GM13977 (cell line): ENCODE results near the gene OVOL2.

Experiments used
- DNase-seq: peaks from one replicate; pipeline ENCODE4 v3.0.0; 2012; ENCODE audit warnings: low spot score
- CTCF ChIP-seq: IDR thresholded peaks from 2 replicates; pipeline ENCODE4 v1.5.1; 2012; ENCODE audit warnings: mild to moderate bottlenecking, control low read depth; ENCODE audit not compliant: insufficient read depth; ENCODE audit errors: extremely low read depth, missing control alignments
- in situ Hi-C: fragments of 300-500 bp; cut with MboI; formaldehyde crosslinking; loops from one replicate; pipeline ENCODE4 v1.12.0; 2022; ENCODE audit warnings: low sequenced_read_pairs, low pct_unique_long_range_greater_than_20kb, mixed read lengths, inconsistent platforms; ENCODE audit not compliant: unreplicated experiment

OVOL2 gene

GRCh38 chr20:18077157-18077556, 19.4 kb upstream of the OVOL2 start:
- in situ Hi-C loops, result no loop called here
- TF ChIP-seq CTCF, result no peak
- DNase-seq, result no peak

GRCh38 chr20:18072532-18072931, 14.8 kb upstream of the OVOL2 start:
- DNase-seq, result no peak
- TF ChIP-seq CTCF, result no peak
- in situ Hi-C loops, result no loop called here

GRCh38 chr20:18066421-18067333, 9.0 kb upstream of the OVOL2 start:
- no peak for DNase-seq
- in situ Hi-C loops, result no loop called here
- TF ChIP-seq CTCF, result no peak

GRCh38 chr20:18063676-18064075, 6.0 kb upstream of the OVOL2 start:
- in situ Hi-C loops, result no loop called here
- TF ChIP-seq CTCF, result no peak
- DNase-seq, result no peak

GRCh38 chr20:18059603-18060002, 1.9 kb upstream of the OVOL2 start:
- in situ Hi-C loops, result no loop called here
- no peak for TF ChIP-seq CTCF
- DNase-seq, result no peak

GRCh38 chr20:18058661-18059467, 1.1 kb upstream of the OVOL2 start:
- in situ Hi-C loops, result no loop called here
- no peak for DNase-seq
- no peak for TF ChIP-seq CTCF
